Suppressor macrophage treated with lipopolysaccharide for 4 hours (primary cell): ENCODE data around the gene PIK3R1.

Experiments used
- DNase-seq: peaks from one replicate; pipeline ENCODE4 v3.0.0-alpha.2; 2020

Gene PIK3R1

DNA sequence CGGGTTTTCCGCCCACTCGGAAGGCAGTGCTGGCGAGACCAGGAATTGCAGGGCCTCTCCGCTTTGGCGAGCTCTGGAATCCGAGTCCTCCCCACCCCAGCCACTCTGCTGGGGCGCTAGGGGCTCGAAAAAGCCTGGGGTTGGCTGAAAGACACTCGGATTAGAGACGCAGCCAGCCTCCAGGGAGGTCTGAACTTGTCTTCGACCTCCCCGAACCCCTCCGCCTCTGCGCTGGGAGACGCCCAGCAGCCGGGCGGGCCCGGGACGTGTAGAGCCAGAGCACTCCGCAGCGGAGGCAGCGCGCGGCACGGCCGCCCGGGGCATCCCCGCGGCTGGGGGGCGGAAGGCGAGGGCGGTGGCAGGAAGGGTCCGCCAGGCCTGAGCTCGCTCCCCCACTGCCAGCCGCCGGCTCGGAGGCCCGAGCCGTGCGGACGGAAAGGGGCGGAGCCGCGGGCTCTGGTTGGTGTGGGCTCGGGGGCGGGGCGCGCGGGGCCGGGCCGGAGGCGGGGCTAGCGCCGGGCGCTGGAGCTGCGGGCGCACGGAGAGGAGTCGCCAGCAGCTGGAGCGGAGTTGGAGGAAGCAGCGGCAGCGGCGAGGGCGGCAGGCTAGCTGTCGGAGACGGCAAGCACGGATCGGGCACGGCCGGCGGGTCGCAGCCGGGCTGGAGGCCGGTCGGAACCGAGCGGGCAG, at the start of gene PIK3R1:
Gene PIK3R1 (plus strand): TSS at position 549 of the 690 bp plus-strand sequence. CDS start 10,920 bp downstream, outside the sequence.
- peak; percentile 98 for DNase-seq

DNA sequence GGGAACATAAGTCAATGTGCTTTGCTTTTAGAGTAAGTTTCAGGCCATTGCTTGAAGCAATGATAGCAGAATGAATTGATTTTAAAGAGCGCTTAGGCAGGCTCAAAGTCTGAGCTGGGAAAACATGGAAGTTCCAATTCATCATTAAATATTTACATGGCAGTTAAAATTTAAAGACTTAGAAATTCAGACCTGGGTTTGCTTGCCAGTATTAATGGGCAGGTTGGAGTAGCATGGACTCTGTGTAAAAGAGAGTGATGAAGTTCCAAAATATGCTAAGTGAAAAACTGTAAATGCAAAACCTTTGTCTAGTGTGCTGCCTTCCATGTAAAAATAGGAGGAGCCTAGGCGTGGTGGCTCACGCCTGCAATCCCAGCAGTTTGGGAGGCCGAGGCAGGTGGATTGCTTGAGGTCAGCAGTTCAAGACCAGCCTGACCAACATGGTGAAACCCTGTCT, 48.3 kb upstream of the PIK3R1 start:
- DNase-seq, result no peak

DNA sequence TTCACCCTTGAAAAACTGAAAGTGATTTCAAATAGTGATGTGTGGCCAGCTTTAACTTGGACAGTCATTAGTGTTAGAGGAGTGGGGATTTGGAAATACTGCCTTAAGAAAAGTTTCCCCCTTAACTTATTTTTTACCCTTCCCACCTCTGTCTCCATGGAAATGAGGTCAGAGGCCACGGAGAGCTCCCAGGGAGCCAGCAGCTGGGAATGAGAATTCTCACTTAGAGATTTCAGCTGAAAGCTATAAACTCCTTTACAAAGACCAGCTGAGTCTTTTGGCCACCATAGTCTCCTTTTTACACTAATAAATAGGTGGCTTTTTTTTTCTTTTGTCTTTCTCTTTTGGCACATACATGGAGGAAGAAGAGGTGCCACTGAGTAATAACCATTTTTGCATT, 45.7 kb upstream of the PIK3R1 start:
- DNase-seq, result no peak

DNA sequence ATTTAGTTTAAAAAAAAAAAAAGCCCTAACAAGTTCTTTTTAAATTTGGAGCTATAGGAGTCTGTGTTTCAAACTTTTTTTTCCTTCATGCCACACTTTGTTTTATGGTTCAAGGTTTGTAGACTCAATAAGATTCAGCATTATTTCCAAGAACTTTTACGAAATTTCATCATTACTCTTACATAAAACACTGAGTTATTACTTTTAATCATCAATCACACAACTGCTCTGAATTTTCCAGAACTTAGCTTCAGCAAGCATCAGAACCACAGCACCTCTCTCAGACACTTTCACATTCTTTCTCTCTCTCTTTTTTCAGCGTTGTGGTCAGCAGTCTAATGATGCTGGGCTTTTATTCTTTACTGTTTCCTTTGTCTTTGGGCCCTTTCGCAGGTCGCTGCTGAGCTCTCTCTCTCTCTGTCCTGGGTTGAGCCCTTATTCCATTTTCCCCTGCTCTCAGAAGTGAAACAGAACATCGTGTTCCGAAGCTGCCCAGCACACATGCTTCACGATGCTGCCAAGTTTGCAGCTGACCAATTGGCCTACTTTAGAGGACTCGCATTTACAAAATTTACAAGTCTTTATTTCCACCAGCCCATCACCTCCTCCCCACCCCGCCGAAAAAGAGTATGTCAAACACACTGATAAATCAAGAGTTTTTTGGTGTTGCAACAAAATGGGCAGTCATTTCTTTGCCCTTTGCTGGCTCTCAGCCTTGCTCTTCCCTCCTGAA, 44.6 kb upstream of the PIK3R1 start:
- no peak for DNase-seq

DNA sequence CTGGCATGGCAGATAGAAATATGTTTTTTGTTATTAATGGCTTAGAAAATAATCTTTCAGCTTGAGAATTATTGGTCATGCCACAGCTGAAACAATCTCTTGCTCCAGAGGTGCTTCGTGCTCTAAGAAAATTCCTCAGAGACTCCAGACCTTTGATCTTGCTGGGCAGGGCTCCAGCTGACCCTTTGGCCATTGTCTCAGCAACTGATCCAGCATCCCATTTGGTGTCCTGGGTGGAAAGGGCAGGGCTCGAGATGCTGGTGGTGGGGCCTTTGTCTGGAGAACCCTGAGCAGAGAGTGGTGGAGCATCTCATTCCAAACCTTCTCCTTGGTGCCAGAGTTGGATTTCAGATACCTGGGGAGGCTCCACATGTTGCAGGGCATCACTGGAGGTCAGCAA, 43.2 kb upstream of the PIK3R1 start:
- DNase-seq, result no peak

DNA sequence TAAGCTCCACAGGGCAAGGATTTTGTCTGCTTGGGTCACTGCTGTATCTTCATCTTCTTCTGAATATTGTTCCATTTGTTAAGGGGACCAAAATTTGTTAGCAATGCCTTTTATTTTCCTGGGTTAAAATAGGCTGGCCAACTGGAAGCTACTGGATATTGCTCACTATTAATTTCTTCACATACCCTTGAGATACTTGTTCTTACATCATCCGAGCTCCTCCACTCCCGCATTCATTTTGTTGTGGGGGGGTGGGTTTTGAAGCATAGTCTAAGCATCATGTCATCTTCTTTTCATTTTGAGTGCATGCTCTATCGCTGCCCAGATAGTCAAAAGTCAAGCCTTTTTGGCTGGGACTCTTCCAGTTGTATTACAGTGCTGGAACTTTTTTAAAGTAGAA, 42.5 kb upstream of the PIK3R1 start:
- no peak for DNase-seq

DNA sequence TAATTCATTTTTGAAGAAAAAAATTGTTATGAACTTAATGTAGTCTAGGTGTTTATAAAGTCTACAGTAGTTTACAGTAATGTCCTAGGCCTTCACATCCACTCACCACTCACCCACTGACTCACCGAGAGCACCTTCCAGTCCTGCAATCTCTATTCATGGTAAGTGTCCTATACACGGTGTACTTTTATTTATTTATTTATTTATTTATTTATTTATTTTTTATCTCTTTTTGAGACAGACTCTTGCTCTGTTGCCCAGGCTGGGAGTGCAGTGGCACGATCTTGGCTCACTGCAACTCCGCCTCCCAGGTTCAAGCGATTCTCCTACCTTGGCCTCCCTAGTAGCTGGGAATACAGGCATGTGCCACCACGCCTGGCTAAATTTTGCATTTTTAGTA, 39.3 kb upstream of the PIK3R1 start:
- DNase-seq, result no peak

DNA sequence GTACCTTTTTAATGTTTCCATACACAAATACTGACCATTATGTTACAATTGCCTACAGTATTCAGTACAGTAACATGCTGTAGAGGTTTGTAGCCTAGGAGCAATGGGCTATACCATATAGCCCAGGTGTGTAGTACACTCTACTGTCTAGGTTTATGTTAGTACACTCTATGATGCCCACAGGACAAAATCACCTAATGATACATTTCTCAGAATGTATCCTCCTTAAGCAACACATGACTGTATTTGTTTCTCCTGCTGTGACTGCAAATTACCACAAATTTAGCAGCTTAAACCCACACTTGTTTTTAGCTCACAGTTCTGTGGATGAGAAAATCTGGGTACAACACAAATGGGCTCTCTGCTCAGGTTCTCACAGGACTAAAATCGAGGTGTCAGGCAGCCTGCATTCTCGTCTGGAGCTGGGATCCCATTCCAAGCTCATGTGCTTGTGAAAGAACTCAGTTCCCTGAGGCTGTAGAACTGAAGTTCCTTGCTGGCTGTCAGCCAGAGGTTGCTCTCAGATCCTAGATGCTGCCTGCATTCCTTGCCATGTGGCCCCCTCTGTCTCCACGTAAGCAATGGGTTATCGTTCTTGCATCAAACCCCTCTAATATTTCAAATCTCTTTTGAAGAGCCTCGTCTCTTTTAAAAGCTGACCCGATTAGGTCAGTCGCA, 38.6 kb upstream of the PIK3R1 start:
- no peak for DNase-seq

DNA sequence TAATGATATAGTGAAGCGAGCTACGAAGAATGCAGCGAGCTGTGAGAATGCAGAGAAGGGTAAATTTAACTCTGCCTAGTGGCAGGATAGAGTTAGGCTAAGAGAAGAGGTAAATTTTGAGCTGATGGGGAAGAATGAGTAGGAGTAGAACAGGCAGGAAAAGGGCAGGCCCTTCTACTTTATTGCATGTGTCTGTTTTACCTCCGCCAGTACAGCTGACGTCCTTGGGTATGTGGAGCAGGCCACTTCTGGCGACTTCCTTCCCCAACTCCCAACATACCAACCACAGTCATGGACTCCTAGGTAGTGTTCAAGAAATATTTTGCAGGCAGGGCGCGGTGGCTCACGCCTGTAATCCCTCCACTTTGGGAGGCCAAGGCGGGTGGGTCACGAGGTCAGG, 37.9 kb upstream of the PIK3R1 start:
- DNase-seq, result no peak

DNA sequence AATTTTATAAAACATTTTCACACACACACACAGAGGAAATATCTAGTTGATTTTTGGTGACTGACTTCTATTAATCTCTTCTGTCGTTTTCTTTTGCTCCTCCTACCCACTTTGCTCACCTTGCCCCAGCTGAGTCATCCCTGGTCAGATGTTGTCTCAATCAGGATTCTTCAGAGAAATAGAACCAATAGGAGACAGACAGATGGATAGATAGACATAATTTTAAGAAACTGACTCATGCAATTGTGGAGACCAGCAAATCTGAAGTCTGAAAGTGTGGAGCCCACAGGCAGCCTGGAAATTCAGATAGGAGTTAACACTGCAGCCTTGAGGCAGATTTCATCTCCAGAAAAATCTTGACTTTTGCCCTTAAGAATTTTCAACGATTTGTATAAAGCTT, 37.0 kb upstream of the PIK3R1 start:
- DNase-seq, result no peak

DNA sequence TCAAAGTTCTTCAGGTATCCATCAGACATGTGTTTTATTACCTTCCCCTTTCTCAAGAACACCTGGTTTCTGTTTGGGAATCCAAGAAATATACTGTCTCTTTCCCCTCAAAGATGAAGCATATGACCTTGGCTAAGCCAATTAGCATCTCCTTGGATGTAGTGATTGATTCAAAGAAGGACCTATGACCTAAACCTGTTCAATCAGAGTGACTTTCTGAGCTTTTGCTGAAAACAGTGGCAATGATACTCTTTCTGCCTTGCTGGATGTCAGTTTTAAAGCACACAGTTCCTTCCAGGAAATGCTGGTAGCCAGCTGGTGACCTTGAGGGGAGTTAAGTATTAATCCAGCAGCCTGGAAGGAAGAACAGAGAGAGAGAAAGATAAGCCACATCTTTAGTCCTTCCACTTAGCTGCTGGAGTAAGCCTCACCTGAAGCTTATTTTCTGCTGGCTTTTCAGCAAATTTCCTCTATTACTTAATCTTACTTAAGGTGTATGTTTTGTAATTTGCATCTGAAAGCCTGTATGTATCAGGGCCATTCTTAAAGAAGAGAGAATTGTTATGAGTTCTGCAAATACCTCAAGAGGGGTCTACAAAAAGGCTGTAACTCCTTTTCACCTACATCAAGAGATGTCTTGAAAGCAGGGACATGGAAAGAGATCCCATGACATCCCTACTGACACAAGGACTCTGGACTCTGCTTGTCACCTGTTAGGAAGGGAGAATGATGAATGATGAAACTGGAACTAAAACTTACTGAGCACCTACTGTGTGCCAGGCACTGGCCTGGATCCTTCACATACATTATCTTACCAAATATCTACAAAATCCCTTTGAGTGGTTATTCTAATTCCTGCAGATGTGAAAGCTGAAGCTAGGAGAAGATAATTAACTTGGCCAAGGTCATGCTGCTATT, 35.2 kb upstream of the PIK3R1 start:
- no peak for DNase-seq

DNA sequence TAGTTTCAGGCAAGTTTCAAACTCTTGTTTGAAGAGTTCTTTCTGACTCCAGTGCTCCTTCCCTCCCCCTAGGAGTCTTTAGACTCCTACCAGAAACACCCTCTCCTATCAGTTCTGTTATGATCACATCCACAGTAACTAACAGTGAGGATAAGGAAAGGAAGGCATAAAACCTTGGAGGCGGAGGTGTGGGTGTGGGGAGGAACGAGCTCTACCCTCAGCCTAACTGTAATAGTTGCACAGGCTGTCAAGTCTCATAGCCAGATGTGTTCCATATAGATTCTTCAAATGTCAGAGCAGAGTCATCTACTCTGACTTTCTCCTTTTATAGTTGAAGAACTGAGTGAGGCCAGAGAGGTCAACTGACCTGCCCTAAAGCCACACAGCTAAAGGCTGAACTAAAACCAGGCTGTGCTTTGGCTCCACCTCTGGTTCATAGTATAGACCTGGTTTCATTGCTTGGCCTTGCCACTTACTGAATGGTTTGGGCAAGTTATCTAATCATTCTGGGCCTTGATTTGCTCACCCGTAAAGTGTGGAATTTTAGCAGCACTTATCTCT, 34.4 kb upstream of the PIK3R1 start:
- no peak for DNase-seq

DNA sequence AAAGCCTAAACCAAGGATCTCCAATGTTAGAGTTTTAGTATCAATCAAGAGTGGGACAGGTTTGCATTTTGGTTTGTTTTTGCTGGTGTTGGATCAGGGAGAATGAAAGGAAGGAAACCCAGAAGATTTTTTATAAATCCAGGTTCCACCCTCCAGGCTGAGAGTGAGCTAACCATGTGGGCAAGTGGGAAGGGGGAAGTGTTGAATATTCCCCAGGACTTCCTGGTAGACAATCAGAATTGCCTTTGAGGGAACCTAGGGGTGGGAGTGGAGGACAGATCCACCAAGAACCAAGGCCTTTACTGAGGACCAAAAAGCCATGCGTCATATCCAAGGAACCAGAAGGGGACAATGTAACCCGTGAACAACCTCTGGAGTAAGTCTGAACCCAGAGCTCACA, 33.5 kb upstream of the PIK3R1 start:
- no peak for DNase-seq

DNA sequence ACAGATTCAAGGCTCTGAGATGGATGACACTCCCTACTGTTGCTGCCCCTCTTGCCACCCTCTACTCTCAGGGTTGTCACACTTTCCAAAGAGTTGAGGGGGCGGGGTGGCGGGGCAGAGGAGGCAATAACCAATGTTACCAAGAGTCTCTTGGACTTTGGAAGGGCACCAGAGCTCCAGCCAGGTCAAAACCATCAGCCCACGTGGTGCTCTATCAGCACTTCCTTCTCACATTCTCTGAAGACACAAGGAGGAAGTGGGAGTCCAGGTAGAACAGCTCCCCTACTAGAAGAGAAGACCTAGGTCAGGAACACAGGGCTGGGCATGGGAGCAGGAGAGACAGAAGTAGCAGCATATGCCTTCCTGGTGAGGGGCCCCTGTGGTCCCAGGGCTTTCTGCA, 33.0 kb upstream of the PIK3R1 start:
- DNase-seq, result no peak

DNA sequence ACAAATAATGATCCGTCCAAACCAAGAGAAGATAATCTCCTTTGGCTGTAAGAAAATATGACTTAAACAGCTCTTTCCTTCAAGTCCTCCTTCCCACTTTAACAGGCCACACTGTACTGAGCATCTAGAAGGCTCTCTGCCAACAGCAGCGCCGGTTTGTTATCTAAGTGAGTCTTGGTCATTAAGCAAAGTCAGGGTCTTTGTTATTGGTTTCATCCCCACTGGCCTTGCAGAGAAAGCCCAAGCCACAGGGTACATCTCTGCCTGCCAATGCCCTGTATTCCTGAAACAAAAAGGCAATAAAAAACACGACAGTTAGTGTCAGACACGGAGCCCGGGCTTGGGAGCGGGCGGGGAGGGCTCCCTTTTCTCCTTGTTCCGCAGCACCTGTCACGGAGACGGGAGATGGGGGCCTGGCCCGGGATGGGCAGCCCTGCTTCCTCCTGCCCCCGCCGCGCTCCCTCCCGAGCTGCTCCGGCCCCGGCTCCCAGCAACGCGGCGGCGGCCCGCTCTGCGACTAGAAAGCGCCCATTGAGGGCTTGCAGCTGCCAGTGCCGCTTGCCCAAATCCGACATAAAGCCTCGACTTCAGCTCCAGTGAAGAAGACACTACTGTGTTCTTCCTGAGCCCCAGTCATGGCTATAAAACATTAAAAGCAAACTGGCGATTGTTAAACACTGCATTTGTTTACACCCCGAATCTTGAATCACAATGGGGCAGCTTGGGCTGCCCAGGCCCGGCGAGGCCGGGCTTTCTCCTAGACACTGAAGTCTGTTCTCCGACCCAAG, 28.1 kb upstream of the PIK3R1 start:
- DNase-seq, result no peak

DNA sequence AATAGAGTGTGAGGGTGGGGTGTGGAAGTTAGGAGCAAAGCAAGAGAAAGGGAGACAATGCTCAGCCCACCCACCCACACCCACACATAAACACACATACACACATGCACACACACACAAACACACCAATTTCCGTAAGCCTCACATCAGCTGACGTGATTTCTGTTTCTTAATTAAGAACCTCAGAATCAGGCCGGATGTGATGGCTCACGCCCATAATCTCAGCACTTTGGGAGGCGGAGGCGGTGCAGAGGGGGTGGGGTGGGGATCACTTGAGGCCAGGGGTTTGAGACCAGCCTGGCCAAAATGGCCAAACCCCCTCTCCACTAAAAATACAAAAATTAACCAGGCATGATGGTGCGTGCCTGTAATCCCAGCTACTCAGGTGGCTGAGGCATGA, 26.4 kb upstream of the PIK3R1 start:
- DNase-seq, result no peak

DNA sequence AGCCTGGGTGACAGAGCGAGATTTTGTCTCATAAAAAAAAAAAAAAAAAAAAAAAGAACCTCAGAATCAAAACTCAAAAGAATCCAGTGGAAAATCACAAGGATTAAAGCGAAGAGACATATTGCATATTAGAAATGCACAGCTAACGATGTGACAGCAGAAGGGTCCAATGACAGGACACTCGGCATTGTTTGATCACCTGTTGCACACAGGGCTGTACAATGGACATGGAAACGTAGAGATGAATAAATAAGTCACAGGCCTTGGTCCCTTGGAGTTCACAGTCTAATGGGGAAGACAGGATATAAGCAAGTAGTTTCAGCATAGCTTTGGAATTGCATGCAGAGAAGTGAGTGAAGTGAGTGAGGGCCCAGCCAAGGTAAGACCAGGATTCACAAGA, 25.9 kb upstream of the PIK3R1 start:
- DNase-seq, result no peak

DNA sequence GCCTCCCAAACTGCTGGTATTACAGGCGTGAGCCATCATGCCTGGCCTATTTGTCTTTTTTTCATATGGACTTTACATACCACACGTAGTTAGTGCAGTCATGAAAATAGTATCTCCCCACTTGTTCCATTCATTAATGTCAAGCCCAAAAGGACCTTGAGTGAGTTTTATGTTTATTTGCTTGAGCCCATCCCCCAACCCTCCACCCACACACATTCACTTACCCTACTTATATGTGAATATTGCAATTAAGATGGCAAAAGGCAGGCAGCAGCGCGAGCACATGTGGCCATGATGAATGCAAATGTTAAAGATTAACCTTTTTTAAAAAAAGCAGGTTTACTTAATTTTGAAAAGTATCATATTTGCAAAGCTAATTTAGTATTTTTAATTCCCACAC, 24.9 kb upstream of the PIK3R1 start:
- DNase-seq, result no peak

DNA sequence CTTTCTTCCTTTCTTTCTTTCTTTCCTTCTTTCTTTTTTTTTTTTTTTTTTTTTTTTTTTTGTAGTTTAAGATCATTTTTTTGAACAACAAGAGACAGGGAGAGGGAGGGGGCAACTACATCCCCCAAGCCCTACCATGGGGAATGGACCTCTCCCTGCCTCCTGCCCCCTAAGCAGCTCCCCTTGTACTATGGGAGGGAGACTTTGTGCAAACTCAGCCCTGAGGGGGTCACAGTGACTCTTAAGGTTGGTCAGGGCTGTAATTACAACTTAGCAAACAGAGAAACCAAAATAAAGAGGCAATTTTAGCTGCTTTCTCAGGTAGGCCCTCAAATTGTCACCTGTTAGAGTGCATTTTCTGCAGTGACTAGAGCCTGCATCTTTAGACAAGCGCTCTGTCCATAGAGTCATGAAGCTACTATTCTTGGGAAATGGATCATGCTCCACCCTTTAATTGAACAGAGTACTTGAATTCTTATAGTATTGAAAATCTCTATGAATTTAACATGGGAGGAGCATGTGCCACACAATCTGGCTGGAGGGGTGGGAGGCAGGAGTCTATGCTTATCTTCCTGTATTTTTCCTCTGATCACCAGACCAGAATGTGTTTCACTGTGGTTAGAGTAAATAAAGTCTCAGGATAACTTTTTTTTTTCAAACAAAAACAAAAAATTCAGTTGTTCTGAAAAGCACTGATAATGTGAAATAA, 24.3 kb upstream of the PIK3R1 start:
- no peak for DNase-seq

DNA sequence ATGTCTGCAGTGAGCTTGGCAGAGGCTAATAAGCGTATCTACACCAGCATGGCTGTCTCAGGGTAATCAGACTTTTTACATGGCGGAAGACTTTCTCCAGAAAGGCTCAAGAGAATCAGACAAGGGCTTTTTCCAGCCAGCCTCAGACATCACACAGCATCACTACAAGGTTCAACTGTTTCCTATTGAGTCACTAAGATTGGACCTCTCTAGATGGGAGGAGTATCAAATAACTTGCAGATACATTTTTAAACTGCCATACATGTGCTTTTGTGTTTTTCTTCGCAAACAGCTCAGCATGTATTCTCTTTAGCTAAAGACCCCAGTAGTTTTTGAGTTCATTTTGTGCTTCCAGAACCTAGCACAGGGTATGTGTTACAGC, 22.9 kb upstream of the PIK3R1 start:
- DNase-seq, result no peak

DNA sequence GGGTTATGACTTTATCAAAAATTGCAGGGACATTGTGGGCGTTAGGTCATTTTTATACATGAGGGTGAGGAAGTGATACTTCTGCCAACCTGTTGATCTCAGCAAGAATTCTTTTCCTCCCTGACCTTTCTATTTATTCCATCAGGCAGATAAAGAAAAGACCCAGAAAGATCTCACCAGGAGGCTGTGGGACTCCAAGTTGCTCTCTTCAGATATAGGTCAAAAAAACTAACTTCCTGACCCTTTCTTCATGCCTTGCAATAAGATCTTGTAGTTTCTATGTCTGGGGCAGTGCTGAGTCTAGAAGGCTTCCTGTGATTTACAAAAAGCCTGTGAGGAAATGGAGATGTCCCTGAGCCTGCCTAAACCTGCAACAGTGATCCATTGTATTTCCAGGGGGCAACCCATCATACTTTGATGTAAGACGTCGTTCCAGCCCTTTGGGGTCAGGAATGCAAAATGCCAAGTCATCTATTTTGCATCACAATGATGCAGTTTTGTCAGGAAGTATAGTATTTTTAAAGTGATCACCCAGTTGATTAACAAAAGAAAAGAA, 22.0 kb upstream of the PIK3R1 start:
- DNase-seq, result peak; percentile 67
